ENCODE measurements around the gene XIAP. TPM values are rescaled to one million over a fixed set of nuclear protein-coding genes. Genes with fewer than 3 reads are reported as not detected.
"Not testable (repeated sequence)": the region's sequence is repeated elsewhere in the genome, so short reads cannot be mapped to it uniquely, and the experiment has no call there.

The XIAP gene
- total RNA-seq, 1 donor from 2014 or later, result 34.6 TPM

DNA sequence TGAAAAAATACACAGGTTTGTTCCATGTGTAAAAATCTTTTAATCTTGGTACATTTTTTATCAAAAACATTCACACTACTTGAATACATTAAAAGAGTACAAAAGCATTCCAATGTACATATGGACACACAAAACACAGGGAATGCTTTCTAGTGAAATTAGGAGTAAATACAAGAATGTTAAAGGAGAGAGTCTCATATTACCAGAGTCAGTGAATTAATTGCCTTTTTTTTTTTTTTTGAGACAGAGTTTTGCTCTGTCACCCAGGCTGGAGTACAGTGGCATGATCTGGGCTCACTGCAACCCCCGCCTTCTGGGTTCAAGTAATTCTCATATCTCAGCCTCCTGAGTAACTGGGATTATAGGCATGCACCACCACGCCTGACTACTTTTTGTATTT lies 17.0 kb downstream of the XIAP start:
- no peak for DNase-seq

DNA sequence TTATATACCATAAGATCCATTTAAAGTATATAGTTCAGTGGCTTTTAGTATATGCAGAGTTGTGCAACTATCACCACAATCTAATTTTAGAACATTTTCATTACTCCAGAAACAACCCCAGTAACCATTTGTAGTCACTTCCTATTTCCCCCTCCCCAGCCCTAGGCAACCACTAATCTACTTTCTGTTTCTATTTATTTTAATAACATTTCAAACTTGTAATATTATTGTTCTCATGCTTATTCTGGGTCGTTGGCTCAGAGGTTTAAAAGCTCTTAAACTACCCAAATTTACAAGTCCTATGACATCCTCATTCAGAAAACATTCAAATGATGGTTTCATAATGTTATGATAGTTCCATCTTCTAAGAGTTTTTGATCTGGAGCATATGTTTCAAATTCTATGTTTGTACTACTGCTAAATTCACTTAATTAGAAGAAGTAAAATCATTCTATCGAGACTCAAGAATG lies 18.4 kb downstream of the XIAP start:
- DNase-seq, result peak; percentile 21

DNA sequence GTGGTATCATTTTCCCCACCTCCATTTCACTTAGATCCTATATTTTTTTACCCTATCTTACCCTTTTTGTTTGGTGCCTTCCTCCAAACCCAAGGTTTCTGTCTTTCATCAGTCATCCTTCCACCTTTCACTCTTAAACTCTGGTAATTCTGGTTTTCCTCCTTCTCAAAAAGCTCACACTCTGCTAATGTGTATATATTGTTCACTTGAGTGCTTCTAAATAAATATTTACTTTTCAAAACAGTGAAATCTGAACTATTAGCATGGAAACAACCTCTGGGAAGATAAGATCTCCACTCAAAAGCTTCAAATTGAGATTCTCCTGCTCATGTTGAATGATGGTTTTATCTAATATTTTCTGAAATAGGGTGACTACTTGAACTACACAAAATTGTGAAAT lies 21.5 kb downstream of the XIAP start:
- DNase-seq, result no peak

DNA sequence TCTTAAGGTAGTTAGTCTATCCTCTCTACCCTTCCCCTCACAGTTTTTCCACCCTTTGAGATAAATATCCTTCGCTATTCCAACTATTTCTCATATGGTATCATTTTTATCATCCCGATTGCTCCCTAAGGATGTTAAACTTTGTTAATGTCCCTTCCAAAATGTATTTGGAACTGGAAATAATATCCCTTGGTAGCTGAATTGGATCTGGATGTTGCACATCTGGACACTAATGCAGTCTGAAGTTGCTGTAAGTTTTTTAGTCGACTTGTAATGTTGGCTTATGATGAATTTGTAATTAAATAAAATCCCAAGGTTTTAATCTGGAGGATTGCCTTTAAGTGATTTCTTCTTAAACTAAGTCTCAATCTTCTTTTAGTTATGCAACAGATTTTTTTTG lies 22.5 kb downstream of the XIAP start:
- peak; percentile 26 for DNase-seq

DNA sequence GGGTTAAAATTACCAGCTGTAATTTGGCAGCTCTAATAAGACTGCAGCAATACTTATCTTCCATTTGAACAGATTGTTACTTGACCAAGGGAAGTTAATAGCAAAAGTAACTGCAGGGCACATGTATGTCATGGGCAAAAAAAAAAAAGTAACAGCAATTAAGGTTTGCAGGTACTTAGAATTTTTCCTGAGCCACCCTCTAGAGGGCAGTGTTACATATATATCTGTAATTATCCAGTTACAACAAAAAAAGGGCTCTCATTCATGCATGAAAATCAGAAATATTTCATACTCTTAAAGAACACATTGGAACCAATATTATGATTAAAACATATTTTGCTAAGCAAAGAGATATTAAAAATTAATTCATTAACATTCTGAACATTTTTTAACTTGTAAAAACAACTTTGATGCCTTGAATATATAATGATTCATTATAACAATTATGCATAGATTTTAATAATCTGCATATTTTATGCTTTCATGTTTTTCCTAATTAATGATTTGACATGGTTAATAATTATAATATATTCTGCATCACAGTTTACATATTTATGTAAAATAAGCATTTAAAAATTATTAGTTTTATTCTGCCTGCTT lies 25.1 kb downstream of the XIAP start:
- no peak for DNase-seq

DNA sequence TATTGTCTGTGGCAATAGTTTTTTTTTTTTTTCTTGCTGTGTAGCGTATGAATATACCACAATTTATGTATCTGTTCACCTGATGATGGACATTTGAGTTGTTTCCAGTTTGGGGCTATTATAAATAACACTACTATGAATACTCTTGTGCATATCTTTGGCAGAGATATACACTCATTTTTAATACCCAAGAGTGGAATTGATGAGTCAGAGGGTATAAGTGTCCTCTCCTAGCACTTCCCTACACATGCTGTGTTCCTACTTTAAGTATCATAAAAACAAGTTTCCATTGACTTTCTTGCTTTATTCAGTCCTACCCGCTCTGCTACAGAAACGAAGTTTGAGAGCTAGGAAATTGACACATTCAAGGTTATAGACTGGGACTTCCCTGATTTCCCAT lies 39.8 kb downstream of the XIAP start:
- DNase-seq, result no peak

DNA sequence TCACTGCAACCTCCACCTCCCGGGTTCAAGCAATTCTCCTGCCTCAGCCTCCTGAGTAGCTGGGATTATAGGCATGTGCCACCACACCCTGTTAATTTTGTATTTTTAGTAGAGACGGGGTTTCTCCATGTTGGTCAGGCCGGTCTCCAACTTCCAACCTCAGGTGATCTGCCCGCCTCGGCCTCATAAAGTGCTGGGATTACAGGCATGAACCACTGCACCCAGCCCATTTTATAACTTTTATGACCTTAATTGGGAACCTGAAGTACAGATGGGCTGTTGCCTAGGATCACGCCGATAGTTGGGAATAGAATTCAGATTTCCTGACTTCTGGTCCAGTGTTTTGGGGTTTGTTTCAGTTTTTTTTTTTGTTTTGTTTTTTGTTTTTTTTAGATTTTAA lies 43.4 kb downstream of the XIAP start:
- not testable (repeated sequence) for DNase-seq

DNA sequence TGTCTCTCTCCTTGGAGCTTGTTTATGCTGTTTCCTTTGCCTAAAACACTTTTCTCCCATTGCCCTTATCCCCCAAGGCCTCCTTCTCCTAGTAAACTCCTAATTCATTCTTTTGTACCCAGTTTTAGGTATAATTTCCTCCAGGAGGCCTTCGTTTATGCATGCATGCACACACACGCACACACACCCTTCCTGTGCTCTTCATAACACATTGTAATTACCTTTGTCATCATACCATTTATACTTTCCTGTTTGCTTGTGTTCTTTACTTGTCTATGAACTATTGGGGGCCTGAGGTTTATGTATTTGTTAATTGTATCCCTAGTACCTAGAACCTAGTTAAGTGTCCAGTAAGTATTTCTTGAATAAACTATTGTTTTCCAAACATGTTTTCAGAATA lies 45.5 kb downstream of the XIAP start:
- no peak for DNase-seq

DNA sequence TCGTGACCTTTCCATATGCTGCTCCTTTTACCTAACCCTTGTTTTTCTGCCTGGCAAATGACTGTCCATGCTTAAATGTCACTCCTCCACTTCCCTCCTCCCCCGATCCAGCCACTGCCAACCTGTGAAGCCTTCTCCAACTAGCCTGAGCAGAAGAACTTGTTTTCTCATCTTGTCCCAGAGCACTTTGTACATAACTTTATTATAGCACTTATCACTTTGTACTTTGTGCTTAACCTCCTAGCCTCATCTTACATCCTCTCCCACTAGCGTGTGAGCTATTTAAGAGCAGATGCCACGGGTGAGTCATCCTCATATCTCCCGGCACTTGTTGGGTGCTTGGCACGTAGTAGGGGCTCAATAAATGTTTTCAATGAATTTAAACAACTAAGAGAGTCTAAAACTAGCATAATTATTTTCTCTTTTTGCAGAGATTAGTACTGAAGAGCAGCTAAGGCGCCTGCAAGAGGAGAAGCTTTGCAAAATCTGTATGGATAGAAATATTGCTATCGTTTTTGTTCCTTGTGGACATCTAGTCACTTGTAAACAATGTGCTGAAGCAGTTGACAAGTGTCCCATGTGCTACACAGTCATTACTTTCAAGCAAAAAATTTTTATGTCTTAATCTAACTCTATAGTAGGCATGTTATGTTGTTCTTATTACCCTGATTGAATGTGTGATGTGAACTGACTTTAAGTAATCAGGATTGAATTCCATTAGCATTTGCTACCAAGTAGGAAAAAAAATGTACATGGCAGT lies 46.9 kb downstream of the XIAP start:
- no peak for DNase-seq

DNA sequence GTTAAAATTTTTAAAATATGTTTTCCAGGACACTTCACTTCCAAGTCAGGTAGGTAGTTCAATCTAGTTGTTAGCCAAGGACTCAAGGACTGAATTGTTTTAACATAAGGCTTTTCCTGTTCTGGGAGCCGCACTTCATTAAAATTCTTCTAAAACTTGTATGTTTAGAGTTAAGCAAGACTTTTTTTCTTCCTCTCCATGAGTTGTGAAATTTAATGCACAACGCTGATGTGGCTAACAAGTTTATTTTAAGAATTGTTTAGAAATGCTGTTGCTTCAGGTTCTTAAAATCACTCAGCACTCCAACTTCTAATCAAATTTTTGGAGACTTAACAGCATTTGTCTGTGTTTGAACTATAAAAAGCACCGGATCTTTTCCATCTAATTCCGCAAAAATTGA lies 49.7 kb downstream of the XIAP start:
- no peak for DNase-seq

DNA sequence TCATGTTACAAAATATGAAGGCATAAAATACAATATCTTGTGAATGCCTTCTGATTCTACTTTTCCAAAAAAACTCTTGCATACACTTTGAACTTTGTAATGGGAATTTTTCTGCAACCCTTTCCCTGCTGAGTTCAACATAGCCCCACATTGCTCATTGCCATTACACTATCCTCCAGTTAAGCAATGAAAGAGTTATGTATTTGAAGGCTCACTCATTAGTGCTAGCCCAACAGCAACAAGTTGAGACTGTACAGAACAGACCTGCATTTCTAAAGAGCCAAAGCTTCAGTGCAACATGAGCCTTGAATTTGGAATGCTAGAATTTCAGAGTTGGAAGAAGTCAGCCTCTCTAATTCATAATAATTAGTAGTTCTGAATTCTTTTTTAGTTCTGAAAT lies 57.2 kb downstream of the XIAP start:
- DNase-seq, result no peak

DNA sequence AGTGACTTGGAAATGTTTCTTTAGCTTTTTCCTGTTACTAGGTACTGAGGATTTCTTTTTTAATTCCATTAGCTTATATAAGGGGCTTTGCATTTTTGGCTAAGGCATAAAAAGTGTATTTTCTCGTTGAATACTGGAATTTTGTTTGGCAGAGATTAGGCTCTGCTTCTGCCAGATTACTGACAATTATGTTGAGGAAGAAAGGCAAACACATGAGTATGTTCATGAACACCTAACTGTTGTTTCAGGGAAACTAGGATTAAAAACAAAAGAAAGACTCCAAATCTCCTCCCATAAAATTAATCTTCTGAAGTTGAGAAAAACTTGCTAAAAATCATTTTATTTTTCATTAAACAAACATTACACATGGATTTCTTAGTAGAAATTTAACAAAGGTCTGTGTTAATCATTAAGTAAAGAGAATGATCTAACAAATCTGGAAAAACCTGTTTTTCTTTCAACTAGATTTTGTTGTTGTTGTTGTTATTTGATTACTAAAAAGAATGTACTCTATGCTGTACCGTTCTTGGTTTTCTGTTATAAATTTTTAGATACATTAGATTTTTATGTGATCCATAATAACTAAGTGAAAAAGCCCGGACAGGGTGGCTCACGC lies 58.4 kb downstream of the XIAP start:
- DNase-seq, result no peak

DNA sequence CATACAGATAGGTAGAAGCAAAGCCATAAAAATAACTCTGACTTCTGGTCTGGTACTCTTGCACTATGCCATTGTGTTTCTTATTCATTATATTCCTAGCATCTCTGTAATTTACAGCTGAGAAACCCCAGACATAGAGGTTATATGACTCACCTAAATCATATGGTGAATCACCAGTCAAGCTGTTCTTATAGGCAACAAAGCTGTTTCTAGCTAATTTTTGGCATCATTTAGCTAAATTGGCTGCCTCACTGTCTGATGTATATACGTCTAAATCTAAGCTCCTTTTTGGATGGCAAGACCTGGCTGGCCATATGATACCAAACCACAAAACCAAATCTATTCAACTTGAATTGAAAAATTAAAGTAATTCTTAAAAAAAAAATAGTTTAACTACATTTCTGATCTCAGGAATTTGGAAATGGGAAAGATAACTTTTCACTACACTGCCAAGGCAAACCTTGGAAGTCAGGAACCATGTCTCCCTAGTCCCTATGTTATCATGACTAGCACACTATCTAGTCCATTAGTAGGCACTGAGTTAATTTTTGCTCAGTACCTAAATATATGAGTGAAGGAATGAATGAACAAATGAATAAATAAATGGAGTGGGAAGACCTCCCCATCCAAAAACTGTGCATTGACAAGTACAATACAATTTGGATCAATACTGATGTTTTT lies 60.4 kb downstream of the XIAP start:
- no peak for DNase-seq

DNA sequence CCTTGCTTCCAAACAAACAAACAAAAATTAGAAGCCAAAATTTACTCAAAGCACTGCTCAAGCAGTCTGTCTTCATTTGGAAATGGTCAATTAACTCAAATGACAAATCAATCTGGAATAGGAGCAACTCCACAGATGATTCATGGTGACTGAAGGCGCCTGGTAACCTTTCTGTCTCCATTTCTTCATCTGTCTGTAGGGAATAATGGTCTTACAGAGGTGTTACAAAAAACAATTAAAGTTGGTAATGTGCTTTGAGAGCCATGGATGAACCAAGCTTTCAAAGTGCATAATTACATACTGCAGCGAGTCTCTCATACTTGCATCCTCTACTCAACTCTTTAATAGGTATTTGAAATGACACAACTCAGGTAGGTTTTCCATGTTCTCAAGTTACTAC lies 63.4 kb downstream of the XIAP start:
- no peak for DNase-seq

DNA sequence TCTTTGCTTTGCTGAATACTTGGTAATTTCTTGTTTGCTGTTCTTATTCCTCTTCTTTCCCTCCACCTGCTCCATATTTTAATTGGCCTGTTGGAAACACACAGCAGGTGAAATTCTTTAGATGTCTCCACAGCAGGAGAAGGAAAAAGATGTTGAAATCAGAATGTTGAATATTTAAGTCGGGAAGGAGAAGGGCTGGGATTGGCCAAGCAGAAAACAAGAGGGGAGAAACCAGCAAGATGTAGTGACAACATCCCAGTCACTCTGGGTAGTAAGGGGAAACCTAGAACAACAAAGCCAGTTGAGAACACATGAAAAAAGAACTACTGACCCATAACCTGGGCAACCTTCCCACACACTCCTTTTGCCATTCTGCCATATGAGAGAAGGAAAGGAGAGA lies 64.3 kb downstream of the XIAP start:
- DNase-seq, result no peak

DNA sequence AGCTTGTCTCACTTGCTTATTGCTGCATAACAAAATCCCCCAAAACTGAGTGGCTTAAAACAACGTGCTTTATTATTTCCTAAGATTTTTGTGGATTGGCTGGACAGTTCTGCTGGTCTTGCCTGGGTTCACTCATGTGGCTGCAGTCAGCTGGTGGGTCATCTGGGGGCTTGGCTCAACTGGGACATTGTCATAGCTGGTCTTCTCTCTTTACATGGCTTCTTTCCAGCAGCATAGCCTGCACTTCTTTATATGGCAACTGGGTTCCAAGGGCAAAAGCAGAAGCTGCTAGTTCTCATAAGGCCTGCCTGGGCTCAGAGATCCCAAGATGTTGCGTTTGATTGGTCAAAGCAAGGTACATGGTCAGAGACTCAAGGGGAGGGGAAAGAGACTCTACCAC lies 68.0 kb downstream of the XIAP start:
- no peak for DNase-seq

DNA sequence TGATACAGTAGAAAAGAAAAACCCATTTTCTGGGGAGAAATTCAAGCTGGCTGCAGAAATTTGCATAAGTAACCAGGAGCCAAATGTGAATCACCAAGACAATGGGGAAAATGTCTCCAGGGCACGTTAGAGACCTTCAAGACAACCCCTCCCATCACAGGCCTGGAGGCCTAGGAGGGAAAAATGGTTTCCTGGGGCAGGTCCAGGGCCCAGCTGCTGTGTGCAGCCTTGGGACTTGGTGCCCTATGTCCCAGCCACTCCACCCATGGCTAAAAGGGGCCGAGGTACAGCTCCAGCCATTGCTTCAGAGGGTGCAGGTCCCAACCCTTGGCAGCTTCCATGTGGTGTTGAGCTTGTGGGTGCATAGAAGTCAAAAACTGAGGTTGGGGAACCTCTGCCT lies 72.2 kb downstream of the XIAP start:
- not testable (repeated sequence) for DNase-seq

DNA sequence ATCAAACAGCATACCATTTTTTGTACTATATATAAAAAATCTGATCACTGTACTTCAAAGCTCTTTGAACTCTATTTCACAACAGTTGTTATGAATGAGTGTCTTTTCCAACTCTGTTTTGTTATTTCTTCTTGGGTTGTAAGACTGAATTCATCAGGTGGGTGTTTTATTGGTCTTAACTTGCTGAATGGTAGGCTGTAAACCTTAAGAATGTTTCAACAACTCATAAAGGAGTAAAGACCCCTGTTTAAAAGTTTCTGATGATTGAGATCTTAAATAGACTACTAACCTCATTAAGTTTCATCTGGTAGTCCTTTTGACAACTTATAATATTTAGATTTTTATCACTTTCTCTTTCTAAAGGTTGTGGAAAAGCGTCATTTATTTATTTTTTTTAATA lies 83.2 kb downstream of the XIAP start:
- no peak for DNase-seq

DNA sequence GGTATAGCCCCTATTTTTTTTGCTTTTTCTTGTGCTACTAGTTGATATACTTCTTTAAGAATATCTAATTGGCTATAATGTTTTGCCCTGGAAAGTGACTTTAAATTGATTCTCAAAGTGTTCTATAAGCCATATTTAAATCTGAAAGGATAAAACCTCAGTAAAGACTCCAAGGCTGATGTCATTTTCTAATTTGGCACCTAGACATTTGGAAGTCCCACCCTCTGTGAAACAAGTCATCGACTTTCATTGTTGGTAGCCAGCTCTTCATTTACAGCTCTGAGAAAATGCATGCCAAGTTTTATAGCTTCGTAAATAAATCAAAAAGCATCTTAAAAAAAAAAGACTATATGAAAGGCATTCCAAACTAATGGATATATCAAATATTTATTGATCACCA lies 83.6 kb downstream of the XIAP start:
- DNase-seq, result no peak

DNA sequence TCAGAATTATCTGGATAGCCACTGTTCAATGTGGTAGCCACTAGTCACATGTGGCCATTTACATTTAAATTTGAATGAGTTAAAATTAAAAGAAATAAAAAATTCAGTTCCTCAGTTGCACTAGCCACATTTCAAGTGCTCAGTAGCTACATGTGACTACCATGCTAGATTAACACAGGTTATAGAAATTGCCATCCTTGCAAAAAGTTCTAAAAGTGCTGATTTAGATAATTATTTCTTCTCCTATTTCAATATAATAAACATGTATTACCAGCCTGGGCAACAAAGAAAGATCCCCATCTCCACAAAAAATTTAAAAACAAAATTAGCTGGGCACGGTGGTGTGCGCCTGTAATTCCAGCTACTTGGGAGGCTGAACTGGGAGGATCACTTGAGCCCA lies 90.0 kb downstream of the XIAP start:
- no peak for DNase-seq

DNA sequence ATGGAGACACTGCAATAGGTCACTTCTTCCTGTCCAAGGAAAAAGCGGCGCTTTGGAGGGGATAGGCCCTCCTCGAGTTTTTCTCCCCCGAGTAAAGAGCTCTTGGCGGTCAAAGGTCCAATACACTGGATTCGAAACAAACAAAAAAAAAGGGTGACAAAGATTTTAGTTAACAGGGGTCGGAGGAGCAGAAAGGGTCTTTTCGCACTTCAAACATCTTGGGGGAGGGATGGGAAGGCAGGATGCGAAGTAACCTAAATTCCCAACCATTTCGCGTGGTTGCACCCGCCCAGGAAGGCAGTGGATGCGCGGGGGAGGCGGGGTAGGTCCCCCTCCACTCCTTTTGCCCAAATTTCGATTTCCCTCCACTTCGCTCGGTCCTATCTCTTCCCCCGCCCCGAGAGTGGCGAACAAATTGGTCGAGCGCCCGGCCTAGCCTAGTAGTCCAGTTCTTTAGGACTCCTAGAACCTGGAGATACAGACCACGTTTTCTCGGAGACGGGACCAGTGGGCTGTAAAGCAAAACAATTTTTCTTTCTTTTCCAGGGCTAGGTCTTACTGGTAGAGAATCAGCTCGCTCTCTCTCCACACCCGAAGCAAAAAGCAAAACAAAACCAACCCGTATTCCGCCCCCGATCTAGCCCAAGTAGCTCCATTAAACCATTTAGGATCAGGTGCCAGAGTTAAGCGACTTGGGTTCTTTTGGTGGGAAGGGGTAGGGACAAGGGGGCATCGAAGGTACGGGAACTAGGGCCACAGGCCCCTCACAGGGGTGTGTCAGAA lies 99.6 kb downstream of the XIAP start:
- DNase-seq, result no peak

DNA sequence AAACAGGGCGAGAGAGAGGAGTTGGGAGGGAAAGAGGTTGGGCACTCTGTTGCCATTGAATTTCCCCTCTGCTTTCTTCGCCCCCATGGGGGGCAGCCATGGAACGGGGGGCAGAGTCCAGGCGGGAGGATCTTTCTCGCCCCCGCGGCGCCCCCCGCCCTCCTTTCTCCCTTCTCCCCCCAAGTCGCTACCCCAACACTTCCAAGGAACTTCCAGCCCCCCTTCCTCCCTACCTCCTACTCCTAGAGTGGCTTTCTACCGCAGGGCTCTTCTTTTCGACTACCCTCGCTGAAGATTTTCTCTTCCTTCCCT lies 101.1 kb downstream of the XIAP start:
- DNase-seq, result no peak

Measured in skin of body (tissue), 2 donors.